Activated naive CD4-positive, alpha-beta T cell (primary cell): Measurements from ENCODE around the gene ARHGAP10.

Experiments
- DNase-seq, 4 experiments: peaks; one replicate each; lab custom pipeline; 2025; lab: John Stamatoyannopoulos, UW

ARHGAP10 gene

GRCh38 chr4:147732518-147733235, 789 bp downstream of the ARHGAP10 start:
- DNase-seq, result no peak

- DNase-seq, result no peak
These were observed 1.9 kb downstream of the ARHGAP10 start for GRCh38 chr4:147733716-147734344.

GRCh38 chr4:147734496-147734895, 2.6 kb downstream of the ARHGAP10 start:
- no peak for DNase-seq

GRCh38 chr4:147735413-147736301, 3.8 kb downstream of the ARHGAP10 start:
- no peak for DNase-seq

- DNase-seq, result no peak
These were observed 4.6 kb downstream of the ARHGAP10 start for GRCh38 chr4:147736458-147736857.

- no peak for DNase-seq
These were observed 5.7 kb downstream of the ARHGAP10 start for GRCh38 chr4:147737623-147738022.

GRCh38 chr4:147739239-147739823, 7.4 kb downstream of the ARHGAP10 start:
- no peak for DNase-seq

GRCh38 chr4:147740176-147740575, 8.3 kb downstream of the ARHGAP10 start:
- no peak for DNase-seq

- DNase-seq, result no peak
These were observed 9.4 kb downstream of the ARHGAP10 start for GRCh38 chr4:147741190-147741788.

GRCh38 chr4:147747787-147748454, 16.0 kb downstream of the ARHGAP10 start:
- DNase-seq, result no peak

- no peak for DNase-seq
These were observed 18.0 kb downstream of the ARHGAP10 start for GRCh38 chr4:147749811-147750321.

GRCh38 chr4:147753047-147753446, 21.2 kb downstream of the ARHGAP10 start:
- no peak for DNase-seq

GRCh38 chr4:147754037-147754445, 22.2 kb downstream of the ARHGAP10 start:
- no peak for DNase-seq

- DNase-seq, result no peak
These were observed 23.8 kb downstream of the ARHGAP10 start for GRCh38 chr4:147755561-147756295.

- no peak for DNase-seq
These were observed 24.5 kb downstream of the ARHGAP10 start for GRCh38 chr4:147756417-147756816.

- no peak for DNase-seq
These were observed 28.3 kb downstream of the ARHGAP10 start for GRCh38 chr4:147760176-147760575.

GRCh38 chr4:147760695-147761094, 28.8 kb downstream of the ARHGAP10 start:
- no peak for DNase-seq

GRCh38 chr4:147761218-147761883, 29.5 kb downstream of the ARHGAP10 start:
- DNase-seq, result no peak

- no peak for DNase-seq
These were observed 32.4 kb downstream of the ARHGAP10 start for GRCh38 chr4:147764337-147764736.

- no peak for DNase-seq
These were observed 33.2 kb downstream of the ARHGAP10 start for GRCh38 chr4:147765121-147765529.
